GM12872 (cell line): Measurements from ENCODE around the gene IFIT3.

ENCODE experiments used
- TF ChIP-seq, protein P1 (sequence below): IDR thresholded peaks from 3 replicates; pipeline ENCODE4 v1.5.1; 2011; ENCODE audit warnings: low read depth, mild to moderate bottlenecking, low read length, moderate library complexity; ENCODE audit not compliant: insufficient read depth

The IFIT3 gene

GRCh38 chr10:89344156-89344555 is 16.4 kb downstream of the IFIT3 start:
- TF ChIP-seq, protein P1, sequence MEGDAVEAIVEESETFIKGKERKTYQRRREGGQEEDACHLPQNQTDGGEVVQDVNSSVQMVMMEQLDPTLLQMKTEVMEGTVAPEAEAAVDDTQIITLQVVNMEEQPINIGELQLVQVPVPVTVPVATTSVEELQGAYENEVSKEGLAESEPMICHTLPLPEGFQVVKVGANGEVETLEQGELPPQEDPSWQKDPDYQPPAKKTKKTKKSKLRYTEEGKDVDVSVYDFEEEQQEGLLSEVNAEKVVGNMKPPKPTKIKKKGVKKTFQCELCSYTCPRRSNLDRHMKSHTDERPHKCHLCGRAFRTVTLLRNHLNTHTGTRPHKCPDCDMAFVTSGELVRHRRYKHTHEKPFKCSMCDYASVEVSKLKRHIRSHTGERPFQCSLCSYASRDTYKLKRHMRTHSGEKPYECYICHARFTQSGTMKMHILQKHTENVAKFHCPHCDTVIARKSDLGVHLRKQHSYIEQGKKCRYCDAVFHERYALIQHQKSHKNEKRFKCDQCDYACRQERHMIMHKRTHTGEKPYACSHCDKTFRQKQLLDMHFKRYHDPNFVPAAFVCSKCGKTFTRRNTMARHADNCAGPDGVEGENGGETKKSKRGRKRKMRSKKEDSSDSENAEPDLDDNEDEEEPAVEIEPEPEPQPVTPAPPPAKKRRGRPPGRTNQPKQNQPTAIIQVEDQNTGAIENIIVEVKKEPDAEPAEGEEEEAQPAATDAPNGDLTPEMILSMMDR = no peak

- TF ChIP-seq, protein P1 = no peak
These were observed 17.7 kb downstream of the IFIT3 start for GRCh38 chr10:89345367-89346000.

GRCh38 chr10:89346405-89347254 is 18.8 kb downstream of the IFIT3 start:
- TF ChIP-seq, protein P1 = no peak

DNA sequence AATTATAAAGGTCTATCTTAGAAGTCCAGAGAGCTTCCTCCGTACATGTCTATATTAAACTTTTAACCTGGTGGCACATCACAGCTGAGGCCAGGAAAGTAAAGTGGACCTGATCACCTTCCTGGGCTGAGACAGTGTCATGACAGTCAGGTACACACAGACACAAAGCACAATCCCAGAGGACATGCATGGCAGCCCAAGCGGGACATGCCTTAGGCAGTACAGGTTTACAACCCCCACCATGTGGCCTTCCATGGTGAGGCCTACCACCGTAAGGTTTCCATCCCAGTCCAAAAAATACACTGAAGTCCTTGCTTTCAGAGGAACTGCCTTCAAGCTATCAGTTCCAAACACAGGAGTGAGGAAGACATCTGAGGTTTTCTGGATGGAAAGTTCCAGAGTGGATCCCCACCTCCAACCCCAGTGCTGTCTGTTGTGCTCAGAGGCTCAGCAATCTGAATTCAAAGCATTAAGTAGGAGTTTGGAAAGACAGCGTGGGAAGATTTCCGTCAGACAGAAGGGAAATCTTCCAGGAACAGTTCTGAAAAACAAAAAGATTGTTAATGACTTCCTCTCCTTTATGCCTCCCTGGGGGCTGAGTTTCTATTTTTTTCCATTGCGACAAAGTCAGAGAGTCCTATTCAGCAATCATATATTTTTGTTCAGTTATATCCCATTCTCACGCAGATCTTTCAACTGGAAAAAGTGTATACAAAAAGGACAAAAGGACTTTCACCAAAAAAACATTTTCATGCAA is 20.1 kb downstream of the IFIT3 start:
- TF ChIP-seq, protein P1 = no peak

GRCh38 chr10:89348481-89348880 is 20.7 kb downstream of the IFIT3 start:
- TF ChIP-seq, protein P1 = no peak

- TF ChIP-seq, protein P1 = no peak
These were observed 21.2 kb downstream of the IFIT3 start for GRCh38 chr10:89348975-89349374.

GRCh38 chr10:89351412-89351779 is 23.6 kb downstream of the IFIT3 start:
- TF ChIP-seq, protein P1 = no peak
